GM18508 (cell line): ENCODE measurements around the gene AGAP4.
"Not testable (repeated sequence)": the region's sequence is repeated elsewhere in the genome, so short reads cannot be mapped to it uniquely, and the experiment has no call there.

Source experiments
- ATAC-seq: cut with Tn5 transposase; IDR thresholded peaks from one replicate; pipeline ENCODE4 v1.9.1; 2021; ENCODE audit warnings: moderate number of reproducible peaks; ENCODE audit not compliant: insufficient read depth, unreplicated experiment

AGAP4 gene

DNA sequence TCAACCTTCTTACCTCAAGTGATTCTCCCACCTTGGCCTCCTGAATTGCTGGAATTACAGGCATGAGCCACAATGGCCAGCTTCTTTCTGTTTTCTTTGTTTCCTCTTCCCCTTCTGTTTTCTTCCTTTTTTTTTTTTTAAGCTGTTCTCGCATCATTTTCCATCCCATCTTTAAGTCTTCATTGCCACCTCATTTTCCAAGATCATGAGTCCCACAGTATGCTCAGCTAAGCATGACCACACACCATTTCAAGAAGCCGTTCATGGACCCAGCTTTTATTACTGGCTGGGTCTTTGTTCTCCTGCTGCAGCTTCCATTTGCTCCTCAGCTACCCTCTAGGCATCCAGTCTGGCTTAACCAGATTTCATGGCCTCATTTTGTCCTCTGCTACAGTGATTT, 52.5 kb downstream of the AGAP4 start:
- ATAC-seq: not testable (repeated sequence)

DNA sequence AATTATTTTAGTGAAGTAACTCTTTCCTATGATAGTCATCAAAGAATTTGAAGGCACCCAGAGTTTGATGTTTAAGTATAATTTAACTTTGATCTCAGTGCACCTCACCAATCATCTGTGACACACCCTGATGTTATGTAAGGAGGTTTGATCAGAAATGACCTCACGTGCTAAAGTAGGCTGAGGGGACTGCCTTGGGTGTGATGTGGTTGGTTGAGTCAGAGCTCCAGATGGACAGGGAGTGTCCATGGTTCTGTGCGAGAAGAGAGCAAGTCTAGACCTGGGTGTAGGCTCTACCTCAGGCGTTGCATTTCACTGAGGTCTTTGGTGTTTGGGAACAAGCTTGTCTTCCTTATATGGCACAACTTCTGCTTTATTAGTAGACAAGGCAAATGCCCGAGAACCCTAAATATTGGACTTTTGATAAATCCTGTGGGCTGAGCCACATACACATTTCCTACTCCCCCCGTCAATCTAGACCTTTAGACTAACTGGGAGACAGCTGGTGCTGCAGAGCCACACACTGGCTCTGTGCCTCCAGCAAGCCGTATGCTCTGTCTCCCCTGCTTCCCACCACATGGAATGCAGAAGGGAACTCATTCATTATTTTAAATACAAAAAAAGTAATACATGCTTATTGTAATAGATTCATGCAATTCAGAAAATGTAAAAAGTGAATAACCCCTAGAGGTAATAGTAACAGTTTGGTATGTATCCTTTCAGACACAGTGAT, 56.4 kb downstream of the AGAP4 start:
- not testable (repeated sequence) for ATAC-seq

DNA sequence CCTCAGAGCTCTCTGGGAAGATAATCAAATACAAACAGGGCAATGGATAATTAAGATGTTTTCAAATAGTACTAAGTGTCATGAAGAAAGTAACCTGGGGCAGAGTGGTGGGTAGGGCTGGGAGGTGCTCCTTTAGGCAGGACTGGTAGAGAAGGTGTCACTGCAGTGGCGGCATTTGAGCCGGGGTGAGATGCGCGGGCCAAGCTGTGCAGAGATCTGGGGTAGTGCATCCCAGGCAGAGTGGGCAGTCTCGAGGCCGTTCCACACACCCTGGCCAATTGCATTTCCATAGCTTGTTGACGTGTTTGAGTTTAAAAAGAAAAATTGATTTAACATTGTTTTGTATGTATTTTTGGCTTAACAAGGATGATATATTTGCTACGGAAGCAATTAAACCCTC, 57.3 kb downstream of the AGAP4 start:
- not testable (repeated sequence) for ATAC-seq

DNA sequence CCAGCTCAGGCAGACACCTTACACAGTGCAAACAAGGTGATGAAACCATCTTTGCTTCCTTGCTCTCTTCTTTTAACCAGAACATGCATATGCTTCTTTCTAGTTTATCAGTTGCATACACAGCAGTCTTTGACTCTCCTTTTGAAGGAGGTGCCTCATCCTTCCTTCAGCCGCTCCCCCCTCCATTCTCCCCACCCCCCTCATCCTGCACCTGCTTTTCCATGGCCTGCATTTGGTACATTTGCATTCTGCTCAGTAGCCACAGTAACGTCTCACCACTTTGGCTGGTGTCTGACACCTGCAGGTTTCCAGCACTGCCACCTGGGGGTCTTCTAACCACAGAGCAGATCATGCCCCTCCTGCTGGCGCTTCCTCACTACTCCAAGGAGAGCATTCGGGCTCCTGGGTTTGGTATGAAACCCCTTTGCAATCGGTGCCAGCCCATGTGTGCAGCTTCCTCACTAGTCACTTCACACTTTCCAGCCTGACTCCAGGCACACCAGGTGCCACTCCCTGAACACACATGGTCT, 60.0 kb downstream of the AGAP4 start:
- ATAC-seq: not testable (repeated sequence)

DNA sequence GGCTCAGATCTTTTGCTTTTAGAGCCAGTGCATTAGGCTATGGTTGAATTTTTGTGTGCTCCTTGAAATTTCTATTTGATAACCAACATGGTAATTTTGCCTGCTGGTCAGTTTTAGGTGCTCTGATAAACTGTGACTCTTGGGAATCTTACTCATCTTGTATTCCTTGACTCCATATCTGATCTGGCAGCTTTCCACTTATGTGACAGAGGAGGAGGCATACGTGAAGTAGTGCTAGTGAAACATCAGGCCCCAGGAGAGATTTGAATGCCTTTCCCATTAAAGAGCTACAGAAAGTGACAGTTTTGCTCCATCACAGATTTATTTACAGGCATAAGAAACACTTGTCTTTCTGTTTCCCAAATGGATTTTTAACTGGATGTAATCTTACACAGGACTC, 61.1 kb downstream of the AGAP4 start:
- not testable (repeated sequence) for ATAC-seq
